Measurements from ENCODE around the gene MLC1. TPM values are rescaled to one million over a fixed set of nuclear protein-coding genes. Genes with fewer than 3 reads are reported as not detected.

The MLC1 gene
- total and polyA plus RNA-seq, 4 donors: 0.13 to 9.4 (median 0.33) TPM; not detected in 1

DNA sequence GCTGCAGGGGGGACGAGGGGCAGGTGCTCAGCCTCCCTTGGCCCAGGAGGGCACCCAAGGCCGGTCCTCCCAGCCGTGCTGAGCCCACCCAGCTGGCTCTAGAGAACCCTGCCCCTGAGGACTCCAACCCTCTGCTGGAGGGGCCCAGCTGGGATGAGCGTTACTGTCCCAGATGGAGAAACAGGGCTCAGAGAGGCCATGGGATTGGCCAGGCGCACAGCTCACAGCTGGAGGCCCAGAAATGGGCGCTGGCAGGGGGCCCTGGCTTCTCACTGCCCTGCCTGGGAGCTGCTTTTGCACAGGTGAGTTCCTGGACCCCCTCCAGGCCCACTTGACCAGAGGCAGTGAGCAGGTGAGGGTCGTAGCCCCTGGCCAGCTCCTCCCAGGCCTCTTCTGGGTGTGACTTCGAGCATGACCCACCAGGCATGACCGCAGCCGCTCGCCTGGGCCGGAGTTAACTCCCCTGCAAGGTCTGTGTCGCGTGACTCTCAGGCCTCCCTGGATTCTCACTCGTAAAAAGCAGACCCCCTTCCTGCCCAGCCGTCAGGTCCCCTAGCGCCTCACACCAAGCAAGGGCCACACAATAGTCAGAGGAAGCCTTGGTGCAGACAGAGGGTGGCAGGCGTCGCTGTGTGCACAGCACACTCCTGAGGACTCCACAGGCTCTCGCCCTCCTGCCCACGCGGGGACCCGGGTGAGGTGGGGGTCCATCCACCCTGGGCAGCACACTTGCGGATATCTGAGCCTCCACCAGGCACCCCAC is 52.9 kb downstream of the MLC1 start:
- Histone ChIP-seq H3K4me3 (ENCODE audit: low read depth in 1 of 3, low read length in 3 of 3) (no peak overlapping the region), H3K9me3 (ENCODE audit: control insufficient read depth in 4 of 4, low read length in 3 of 4) (no peaks in the 10 kb centered on the region), H3K4me1 (ENCODE audit: control insufficient read depth in 4 of 4, insufficient read depth in 4 of 4, low read length in 3 of 4) (peaks cover 0 to 7% (median 0%) of the 10 kb centered on the region in 4 donors), H3K27ac (ENCODE audit: low read depth in 1 of 2, low read length in 2 of 2) (no peak overlapping the region), H3K9ac (ENCODE audit: low read depth in 1 of 2, low read length in 2 of 2) (no peak overlapping the region), H3K36me3 (ENCODE audit: control insufficient read depth in 4 of 4, insufficient read depth in 3 of 4, low read depth in 1 of 4, low read length in 3 of 4) (no peaks in the 10 kb centered on the region), H3K27me3 (ENCODE audit: control insufficient read depth in 4 of 4, insufficient read depth in 4 of 4, low read length in 3 of 4) (peaks cover 0 to 2% (median 0%) of the 10 kb centered on the region in 4 donors)
- 85% methylated on average over 24 of the region's 24 CpGs for WGBS
- TF ChIP-seq HNF4A (conservative IDR thresholded peaks at IDR 0.05): no peak
- TF ChIP-seq YY1 (IDR thresholded peaks at IDR 0.05): no peak
- TF ChIP-seq RAD21 (IDR thresholded peaks at IDR 0.05): no peak
- TF ChIP-seq EGR1 (IDR thresholded peaks at IDR 0.05; ENCODE audit: low read depth in 2 of 2): no peak
- TF ChIP-seq RXRA (IDR thresholded peaks at IDR 0.05): no peak
- no peak for TF ChIP-seq MAX (IDR thresholded peaks at IDR 0.05)
- no peak for TF ChIP-seq GABPA (IDR thresholded peaks at IDR 0.05 in 1 of 2, conservative IDR thresholded peaks at IDR 0.05 in 1 of 2)
- TF ChIP-seq, protein P1, sequence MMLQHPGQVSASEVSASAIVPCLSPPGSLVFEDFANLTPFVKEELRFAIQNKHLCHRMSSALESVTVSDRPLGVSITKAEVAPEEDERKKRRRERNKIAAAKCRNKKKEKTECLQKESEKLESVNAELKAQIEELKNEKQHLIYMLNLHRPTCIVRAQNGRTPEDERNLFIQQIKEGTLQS (IDR thresholded peaks at IDR 0.05): no peak
- TF ChIP-seq, protein P2, sequence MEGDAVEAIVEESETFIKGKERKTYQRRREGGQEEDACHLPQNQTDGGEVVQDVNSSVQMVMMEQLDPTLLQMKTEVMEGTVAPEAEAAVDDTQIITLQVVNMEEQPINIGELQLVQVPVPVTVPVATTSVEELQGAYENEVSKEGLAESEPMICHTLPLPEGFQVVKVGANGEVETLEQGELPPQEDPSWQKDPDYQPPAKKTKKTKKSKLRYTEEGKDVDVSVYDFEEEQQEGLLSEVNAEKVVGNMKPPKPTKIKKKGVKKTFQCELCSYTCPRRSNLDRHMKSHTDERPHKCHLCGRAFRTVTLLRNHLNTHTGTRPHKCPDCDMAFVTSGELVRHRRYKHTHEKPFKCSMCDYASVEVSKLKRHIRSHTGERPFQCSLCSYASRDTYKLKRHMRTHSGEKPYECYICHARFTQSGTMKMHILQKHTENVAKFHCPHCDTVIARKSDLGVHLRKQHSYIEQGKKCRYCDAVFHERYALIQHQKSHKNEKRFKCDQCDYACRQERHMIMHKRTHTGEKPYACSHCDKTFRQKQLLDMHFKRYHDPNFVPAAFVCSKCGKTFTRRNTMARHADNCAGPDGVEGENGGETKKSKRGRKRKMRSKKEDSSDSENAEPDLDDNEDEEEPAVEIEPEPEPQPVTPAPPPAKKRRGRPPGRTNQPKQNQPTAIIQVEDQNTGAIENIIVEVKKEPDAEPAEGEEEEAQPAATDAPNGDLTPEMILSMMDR (IDR thresholded peaks at IDR 0.05; ENCODE audit: low read depth, low read length, missing input control): no peak
- no peak for TF ChIP-seq ZBTB33 (IDR thresholded peaks at IDR 0.05)
- no peak for DNase-seq (ENCODE audit: low spot score)

DNA sequence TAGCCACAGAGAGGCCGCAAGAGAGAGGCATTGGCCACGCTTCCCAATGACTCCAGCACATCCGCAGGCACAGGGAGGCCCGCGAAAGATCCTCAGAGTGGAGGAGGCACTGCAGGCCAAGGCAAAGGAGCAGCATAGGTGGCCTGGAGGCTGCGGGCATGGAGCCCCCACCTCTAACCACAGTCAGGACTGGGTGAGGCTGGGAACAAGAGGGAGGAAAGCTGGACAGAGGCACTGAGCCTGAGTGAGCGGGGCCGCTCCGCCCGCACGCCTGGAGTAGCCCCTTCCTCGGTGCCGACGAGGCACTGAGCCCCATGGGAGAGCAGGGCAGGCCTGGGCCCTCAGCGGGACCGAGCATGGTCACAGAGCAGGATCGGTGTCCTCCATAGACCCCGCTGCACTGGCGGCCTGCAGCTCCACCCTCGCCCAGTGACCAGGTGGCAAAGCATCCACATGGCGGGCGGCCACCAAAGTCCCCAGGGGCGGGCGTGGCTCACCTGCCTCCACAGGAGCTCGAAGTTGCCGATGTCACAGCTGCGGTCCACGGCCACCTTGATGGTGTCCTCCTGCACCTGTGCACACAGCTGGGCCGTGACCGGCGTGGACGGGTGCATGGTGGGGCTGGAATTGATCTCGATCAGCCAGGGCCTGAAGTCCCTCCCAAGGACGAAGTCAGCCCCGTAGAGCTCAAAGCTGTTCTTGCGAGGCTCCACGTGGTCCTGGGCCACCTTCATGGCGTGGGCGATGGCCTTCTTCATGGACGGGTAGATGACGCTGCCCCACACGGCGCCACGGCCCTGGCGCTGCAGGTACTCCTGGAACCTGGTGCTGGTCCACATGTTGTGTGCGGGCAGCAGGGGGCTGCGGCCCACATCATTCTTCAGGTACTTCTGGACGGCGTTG is 53.8 kb downstream of the MLC1 start:
- TF ChIP-seq EGR1 (IDR thresholded peaks at IDR 0.05; ENCODE audit: low read depth in 2 of 2) (no peak), ZBTB33 (IDR thresholded peaks at IDR 0.05) (no peak), JUND (IDR thresholded peaks at IDR 0.05) (no peak)
- TF ChIP-seq, protein P2 (IDR thresholded peaks at IDR 0.05; ENCODE audit: low read depth, low read length, missing input control): no peak
- TF ChIP-seq, protein P1 (IDR thresholded peaks at IDR 0.05): no peak
- H3K9me3 ChIP-seq (ENCODE audit: control insufficient read depth in 4 of 4, low read length in 3 of 4): no peaks in the 10 kb centered on the region
- peaks cover 0 to 2% (median 0%) of the 10 kb centered on the region in 4 donors for H3K27me3 ChIP-seq (ENCODE audit: control insufficient read depth in 4 of 4, insufficient read depth in 4 of 4, low read length in 3 of 4)
- H3K9ac ChIP-seq (ENCODE audit: low read depth in 1 of 2, low read length in 2 of 2): no peak overlapping the region
- WGBS: 92% methylated on average over 49 of the region's 49 CpGs
- no peak overlapping the region for H3K4me3 ChIP-seq (ENCODE audit: low read depth in 1 of 3, low read length in 3 of 3)
- peaks cover 0 to 7% (median 0%) of the 10 kb centered on the region in 4 donors for H3K4me1 ChIP-seq (ENCODE audit: control insufficient read depth in 4 of 4, insufficient read depth in 4 of 4, low read length in 3 of 4)
- H3K27ac ChIP-seq (ENCODE audit: low read depth in 1 of 2, low read length in 2 of 2): no peak overlapping the region
- DNase-seq (ENCODE audit: low spot score): no peak
- H3K36me3 ChIP-seq (ENCODE audit: control insufficient read depth in 4 of 4, insufficient read depth in 3 of 4, low read depth in 1 of 4, low read length in 3 of 4): no peaks in the 10 kb centered on the region
